ENCODE measurements around the gene FAM234B.

DNA sequence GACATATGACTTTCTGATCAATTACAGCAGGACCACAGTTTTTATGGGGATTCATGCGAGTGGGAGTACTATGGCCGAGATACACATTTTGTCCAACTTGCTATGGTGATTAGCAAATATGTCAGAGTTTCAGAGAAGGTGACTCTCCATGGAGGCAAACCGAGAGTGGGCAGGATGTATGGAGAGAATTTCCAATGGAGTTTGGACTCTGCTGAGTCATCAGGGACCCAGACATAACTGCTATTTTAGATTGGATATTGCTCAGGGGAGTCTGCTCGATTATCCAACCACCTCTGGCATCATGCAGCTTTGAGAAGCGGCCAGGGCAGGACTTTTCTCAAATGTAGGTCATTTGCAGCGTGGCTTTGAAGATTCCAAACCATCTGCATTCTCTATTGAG, 68.8 kb downstream of the FAM234B start:
- TF ChIP-seq, protein P1, sequence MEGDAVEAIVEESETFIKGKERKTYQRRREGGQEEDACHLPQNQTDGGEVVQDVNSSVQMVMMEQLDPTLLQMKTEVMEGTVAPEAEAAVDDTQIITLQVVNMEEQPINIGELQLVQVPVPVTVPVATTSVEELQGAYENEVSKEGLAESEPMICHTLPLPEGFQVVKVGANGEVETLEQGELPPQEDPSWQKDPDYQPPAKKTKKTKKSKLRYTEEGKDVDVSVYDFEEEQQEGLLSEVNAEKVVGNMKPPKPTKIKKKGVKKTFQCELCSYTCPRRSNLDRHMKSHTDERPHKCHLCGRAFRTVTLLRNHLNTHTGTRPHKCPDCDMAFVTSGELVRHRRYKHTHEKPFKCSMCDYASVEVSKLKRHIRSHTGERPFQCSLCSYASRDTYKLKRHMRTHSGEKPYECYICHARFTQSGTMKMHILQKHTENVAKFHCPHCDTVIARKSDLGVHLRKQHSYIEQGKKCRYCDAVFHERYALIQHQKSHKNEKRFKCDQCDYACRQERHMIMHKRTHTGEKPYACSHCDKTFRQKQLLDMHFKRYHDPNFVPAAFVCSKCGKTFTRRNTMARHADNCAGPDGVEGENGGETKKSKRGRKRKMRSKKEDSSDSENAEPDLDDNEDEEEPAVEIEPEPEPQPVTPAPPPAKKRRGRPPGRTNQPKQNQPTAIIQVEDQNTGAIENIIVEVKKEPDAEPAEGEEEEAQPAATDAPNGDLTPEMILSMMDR (IDR thresholded peaks at IDR 0.05) = no peak
- no peak for TF ChIP-seq POLR2A (IDR thresholded peaks at IDR 0.05)
